Amniotic stem cell (primary cell): Measurements from ENCODE around the gene IGFLR1.

ENCODE experiments used
- DNase-seq: peaks from one replicate; lab custom pipeline; 2025; lab: John Stamatoyannopoulos, UW

IGFLR1 gene

GRCh38 chr19:35742121-35742724 lies at the start of gene IGFLR1:
TSS of gene IGFLR1 (minus strand) at chr19:35742452. CDS start at chr19:35741180, 1,272 bp downstream.
- DNase-seq: no peak

- no peak for DNase-seq
Measured at GRCh38 chr19:35791814-35792279, 49.6 kb upstream of the IGFLR1 start.

- DNase-seq: no peak
Measured at GRCh38 chr19:35790981-35791813, 48.9 kb upstream of the IGFLR1 start.

DNA sequence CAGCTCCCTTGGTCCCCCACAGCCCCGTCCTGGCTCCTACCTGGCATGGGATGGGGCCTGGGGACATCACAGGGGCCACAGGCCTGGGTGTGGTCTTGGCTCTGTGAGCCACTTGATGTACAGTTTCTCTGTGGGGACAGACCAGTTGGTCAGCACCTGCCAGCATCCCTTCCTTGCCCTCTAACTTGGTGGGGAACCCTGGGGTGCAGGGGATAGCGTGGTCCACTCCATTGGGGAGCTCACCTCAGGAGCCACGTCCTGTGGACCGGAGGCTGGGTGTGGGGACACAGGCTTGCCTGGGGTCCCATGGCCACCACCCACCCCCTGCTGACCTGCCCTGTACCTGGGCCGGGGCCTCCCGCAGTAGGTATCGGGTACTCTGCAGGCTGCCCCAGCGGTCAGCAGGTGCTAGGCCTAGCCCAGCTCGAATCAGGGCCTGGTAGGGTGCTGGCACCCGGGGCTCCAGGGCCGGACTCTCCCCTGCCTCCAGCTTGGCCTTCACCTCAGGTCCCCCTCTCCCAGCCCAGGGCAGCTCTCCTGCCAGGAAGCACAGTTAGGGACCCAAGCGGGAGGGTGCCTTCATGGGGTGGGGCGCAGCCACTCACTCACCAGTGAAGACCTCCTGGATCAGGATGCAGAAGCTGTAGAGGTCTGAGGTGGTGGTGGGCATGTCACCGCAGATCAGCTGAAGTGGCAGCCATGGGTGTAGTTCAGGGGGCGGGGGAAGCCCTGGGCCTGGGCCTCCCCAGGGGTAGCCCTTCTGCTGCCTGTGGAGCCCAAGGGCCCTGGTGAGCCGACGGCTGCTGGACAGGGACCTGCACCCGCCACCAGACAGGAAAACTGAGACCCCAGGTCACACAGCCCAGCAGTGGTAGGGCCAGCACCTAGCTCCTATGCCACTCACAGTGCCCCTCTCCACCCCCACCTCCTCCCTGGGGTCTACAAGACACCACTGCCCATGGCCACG lies 48.0 kb upstream of the IGFLR1 start:
- DNase-seq: no peak

DNA sequence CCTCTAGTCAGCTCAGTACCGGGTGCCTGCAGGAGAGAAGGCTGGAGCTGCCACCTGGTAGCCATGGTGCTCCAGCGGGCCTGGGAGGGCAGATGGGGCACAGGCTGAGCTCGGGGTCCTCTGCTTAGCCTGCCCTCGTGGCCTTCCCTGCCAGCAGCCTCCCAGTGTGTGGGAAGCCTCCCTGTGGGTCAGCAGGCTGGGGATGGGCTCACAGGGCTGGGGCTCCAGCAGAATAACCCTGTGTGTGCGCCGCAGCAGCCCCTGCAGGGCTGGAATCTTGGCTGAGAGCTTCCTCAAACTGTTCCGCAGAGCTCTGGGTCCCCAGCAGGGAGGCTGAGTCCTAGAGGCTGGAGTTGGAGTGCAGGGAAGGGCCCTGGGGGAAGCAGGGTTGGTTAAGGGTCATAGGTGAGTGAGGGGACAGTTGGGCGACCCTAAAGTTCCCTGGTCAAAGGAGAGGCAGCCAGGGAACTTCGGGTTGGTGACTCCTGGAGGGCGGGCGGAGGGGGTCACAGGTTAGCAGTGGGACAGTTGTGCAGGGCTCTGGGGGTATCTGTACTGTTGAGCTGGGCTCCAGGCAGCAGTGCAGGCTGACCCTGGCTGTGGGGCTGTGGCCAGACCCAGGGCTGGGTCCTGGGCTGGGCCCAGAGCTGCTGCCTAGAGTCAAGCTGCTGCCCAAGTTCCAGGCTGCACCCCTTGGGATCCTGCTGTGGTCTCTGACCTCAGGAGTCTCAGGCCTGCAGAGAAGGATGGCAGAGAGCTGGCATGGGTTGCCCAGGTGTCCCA lies 47.1 kb upstream of the IGFLR1 start:
- no peak for DNase-seq

GRCh38 chr19:35788205-35788960 lies 46.1 kb upstream of the IGFLR1 start:
- DNase-seq: no peak

GRCh38 chr19:35787227-35787799 lies 45.1 kb upstream of the IGFLR1 start:
- no peak for DNase-seq

DNA sequence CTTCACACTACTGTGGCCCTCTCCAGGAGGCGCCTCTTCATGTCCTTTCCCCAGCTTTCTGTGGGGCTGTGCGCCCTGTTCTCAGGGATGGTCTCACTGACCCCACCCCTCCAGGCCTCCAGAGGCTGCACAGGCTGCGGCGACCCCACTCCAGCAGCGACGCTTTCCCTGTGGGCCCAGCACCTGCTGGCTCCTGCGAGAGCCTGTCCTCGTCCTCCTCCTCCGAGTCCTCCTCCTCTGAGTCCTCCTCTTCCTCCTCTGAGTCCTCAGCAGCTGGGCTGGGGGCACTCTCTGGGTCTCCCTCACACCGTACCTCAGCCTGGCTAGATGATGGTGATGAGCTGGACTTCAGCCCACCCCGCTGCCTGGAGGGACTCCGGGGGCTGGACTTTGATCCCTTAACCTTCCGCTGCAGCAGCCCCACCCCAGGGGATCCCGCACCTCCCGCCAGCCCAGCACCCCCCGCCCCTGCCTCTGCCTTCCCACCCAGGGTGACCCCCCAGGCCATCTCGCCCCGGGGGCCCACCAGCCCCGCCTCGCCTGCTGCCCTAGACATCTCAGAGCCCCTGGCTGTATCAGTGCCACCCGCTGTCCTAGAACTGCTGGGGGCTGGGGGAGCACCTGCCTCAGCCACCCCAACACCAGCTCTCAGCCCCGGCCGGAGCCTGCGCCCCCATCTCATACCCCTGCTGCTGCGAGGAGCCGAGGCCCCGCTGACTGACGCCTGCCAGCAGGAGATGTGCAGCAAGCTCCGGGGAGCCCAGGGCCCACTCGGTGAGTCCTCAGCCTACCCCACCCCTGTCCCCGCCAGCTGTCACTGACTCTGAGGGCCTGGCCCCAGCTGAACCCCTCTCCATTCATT lies 44.3 kb upstream of the IGFLR1 start:
- DNase-seq: no peak

GRCh38 chr19:35785339-35785627 lies 43.0 kb upstream of the IGFLR1 start:
- no peak for DNase-seq

- no peak for DNase-seq
Measured at GRCh38 chr19:35784503-35785338, 42.5 kb upstream of the IGFLR1 start.

DNA sequence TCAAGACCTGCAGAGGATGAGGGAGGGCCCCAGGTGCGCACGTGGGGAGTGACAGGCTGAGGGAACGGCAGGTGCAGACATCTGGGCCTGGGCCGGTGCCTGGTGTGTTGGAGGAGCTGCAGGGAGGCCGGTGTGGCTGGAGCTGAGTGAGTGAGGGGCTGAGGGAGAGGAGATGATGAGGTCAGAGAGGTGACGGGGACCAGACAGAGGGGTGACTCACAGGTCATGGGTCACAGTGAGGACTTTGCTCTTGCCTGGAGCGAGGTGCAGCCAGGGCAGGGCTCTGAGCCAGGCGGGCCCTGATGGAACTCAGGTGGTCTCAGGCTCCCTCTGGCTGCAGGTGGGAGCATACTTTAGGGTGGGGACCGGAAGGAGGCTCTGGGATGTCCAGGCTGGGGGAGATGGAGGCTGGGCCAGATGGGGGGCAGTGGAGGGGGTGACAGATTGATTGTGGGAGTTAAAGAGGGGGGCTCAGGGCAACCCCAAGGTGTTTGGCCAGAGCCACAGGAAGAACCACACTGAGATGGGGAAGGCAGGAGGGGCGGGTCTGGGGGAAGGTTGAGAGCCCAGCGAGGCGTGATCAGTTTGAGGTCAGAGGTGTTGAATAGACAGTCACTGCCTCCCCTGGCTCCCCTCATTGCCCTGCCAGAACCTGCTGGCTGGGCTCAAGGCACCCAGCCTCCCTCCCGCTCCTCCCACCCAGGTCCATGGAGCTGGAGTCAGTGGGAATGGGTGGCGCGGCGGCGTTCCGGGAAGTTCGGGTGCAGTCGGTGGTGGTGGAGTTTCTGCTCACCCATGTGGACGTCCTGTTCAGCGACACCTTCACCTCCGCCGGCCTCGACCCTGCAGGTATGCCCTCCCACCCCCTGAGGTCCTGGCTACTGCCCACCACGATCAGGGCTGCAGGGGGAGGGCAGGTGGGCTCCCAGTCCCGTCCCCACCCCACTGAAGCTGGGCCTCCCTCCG lies 41.5 kb upstream of the IGFLR1 start:
- DNase-seq: no peak

GRCh38 chr19:35782589-35782988 lies 40.3 kb upstream of the IGFLR1 start:
- DNase-seq: no peak

DNA sequence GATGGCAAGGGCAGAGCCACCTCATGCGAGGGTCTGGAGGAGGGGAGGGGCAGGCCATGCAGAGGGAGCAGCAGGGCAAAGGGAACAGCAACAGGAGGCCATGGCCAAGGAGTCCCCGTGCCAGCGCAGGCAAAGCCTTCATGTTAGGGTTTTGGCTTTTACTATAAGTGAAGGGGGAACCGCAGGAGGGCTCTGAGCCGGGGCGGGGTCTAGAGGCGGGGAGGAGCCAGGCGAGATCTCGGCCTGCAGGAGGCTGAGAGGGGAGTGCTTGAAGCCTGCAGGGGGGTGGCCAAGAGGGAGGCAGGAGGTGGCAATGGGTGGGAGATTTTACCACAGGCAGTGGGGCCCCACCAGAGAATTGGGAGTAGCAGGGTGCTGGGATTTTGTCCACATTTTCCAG lies 39.4 kb upstream of the IGFLR1 start:
- DNase-seq: no peak

DNA sequence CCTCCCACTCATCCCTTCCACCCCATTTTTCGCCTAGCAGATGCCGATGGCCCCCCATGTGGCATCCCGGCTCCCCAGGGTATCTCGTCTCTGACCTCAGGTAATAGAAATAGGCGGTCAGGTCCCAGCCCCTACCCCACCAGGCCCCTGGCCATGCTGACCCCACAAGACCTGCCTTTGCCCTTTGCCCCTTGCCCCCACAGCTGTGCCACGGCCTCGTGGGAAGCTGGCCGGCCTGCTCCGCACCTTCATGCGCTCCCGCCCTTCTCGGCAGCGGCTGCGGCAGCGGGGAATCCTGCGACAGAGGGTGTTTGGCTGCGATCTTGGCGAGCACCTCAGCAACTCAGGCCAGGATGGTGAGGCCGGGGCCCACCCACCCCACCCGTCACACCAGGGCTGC lies 38.5 kb upstream of the IGFLR1 start:
- DNase-seq: no peak

- no peak for DNase-seq
Measured at GRCh38 chr19:35780058-35780457, 37.8 kb upstream of the IGFLR1 start.

DNA sequence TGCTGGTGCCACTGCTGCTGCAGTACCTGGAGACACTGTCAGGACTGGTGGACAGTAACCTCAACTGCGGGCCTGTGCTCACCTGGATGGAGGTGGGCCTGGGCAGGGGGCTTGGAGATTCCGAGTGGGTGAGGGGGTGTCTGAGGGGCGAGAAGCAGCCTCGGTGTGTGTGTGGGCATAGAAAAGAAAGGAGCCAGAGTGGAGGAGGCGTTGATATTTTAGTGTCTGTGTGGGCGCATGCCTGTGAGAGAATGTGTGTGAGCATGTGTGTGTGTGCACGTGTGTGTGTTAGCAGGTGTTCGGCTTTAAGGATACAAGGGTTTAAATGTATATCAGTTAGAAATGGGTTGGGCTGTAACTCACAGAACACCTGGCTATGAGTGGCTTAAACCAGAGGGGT lies 36.8 kb upstream of the IGFLR1 start:
- DNase-seq: no peak

DNA sequence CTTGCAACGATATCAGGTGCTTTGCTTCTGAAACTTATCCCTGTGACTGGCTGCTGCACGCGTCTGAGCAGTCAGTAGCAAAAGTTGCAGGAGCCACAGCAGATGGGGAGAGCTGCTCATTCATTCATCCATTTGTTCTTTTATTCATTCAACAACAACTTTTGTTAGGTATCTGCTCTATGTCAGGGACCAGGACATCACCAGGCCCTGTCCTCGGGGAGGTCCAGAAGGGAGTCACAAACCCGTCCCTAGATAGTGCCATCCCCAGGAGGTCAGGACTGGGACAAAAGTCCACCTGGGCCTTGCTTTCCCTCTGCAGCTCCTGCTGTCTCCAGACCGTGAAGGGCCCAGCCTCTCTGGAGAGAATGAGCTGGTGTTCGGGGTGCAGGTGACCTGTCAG lies 35.7 kb upstream of the IGFLR1 start:
- DNase-seq: no peak
